ENCODE measurements around the gene GTF2IRD1.
"Not testable (repeated sequence)": the region's sequence is repeated elsewhere in the genome, so short reads cannot be mapped to it uniquely, and the experiment has no call there.

Gene GTF2IRD1

DNA sequence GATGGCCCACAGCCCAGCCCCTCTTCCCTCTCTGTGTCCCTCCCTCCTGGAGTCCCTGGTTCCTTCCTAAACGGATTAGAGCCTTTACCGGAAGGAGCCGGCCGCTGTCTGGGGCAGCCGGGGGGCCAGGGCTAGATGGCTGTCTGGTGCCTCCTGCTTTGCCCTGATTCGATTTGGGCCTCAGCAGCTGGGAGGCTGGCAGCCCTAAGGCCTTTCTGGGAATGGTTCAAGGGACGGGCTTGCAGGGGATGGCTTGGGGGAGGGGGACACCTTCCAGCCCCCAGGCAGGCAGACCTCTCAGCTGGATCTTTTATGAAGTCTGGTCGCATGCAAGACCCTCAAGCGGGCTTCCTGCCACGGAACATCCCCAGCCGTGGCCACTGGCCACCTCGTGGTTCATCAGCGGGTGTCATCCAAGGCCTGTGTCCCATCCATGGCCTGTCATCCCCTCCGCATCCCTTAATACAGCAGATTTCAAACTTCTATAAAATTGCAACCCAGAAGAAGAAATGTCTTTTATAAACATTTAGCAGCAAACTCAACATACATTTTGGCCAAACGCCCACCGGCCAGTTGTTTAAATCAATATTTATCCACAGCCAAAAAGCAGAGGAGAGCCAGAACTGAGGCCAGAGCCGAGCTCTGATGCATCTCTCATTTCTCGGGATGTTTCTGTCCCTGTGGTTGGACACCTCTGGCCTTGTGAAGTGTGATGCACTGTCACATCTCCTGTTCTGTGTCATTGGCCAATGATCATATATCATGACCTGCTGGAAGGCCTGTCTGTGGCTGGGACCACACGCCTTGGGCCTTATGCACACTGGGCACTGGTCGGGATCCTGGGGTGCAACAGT, 52.0 kb downstream of the GTF2IRD1 start:
- Mint-ChIP-seq H3K36me3 (no peaks in the 10 kb centered on the region), H3K4me1 (no peaks in the 10 kb centered on the region), H3K27ac (no peak overlapping the region), H3K27me3 (no peaks in the 10 kb centered on the region), H3K4me3 (no peak overlapping the region), H3K9me3 (no peaks in the 10 kb centered on the region)
- no peak for ATAC-seq

- Mint-ChIP-seq H3K36me3 (no peaks in the 10 kb centered on the region), H3K4me3 (no peak overlapping the region), H3K4me1 (no peaks in the 10 kb centered on the region), H3K9me3 (no peaks in the 10 kb centered on the region), H3K27ac (no peak overlapping the region), H3K27me3 (no peaks in the 10 kb centered on the region)
- no peak for ATAC-seq
These were observed 52.6 kb downstream of the GTF2IRD1 start for GRCh38 chr7:74506325-74506724.

GRCh38 chr7:74507538-74508319, 54.0 kb downstream of the GTF2IRD1 start:
- H3K36me3 Mint-ChIP-seq: no peaks in the 10 kb centered on the region
- no peak overlapping the region for H3K4me3 Mint-ChIP-seq
- H3K4me1 Mint-ChIP-seq: no peaks in the 10 kb centered on the region
- peak; percentile 17 for ATAC-seq
- no peaks in the 10 kb centered on the region for H3K27me3 Mint-ChIP-seq
- no peak overlapping the region for H3K27ac Mint-ChIP-seq
- no peaks in the 10 kb centered on the region for H3K9me3 Mint-ChIP-seq

DNA sequence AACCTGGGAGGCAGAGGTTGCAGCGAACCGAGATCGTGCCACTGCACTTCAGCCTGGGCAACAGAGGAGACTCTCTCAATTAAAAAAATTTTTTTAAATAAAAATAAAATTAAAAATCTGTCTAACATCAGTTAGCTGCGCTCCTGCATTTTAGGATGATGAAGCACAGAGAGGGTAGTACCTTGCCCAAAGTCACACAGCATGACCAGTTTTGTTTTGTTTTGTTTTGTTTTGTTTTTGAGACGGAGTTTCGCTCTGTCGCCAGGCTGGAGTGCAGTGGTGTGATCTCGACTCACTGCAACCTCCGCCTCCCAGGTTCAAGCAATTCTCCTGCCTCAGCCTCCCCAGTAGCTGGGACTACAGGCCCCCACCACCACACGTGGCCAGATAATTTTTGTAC, 55.7 kb downstream of the GTF2IRD1 start:
- not testable (repeated sequence) for H3K36me3 Mint-ChIP-seq, ATAC-seq

DNA sequence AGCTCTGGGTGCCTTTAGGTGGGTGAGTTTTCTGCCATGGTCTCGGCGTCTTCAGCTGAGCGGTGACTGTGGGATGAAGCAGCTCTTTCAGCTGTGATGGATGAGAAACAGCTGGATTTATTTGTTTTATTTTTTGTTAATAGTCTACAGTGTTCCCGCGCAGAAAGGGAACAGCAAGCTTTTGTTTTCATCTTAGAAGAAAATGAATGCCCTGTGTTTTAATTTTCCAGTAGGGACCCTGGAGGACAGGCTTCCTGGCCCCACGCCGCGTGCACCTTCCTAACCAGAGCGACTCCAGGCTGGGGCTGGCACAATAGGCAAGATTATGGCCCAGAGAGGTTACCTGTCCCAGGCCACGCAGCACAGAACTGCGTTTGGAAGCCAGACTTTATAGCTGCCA, 57.6 kb downstream of the GTF2IRD1 start:
- H3K4me3 Mint-ChIP-seq: no peak overlapping the region
- H3K36me3 Mint-ChIP-seq: no peaks in the 10 kb centered on the region
- no peaks in the 10 kb centered on the region for H3K9me3 Mint-ChIP-seq
- no peak for ATAC-seq
- H3K27me3 Mint-ChIP-seq: no peaks in the 10 kb centered on the region
- H3K27ac Mint-ChIP-seq: no peak overlapping the region
- H3K4me1 Mint-ChIP-seq: no peaks in the 10 kb centered on the region

More for the DNA sequence above, 55.7 kb downstream of the GTF2IRD1 start:
- not testable (repeated sequence) for H3K9me3 Mint-ChIP-seq, H3K27me3 Mint-ChIP-seq, H3K4me1 Mint-ChIP-seq, H3K4me3 Mint-ChIP-seq, H3K27ac Mint-ChIP-seq

- Mint-ChIP-seq H3K4me1 (no peaks in the 10 kb centered on the region), H3K9me3 (no peaks in the 10 kb centered on the region), H3K27me3 (peaks cover 11% of the 10 kb centered on the region), H3K36me3 (no peaks in the 10 kb centered on the region), H3K27ac (no peak overlapping the region), H3K4me3 (no peak overlapping the region)
- ATAC-seq: no peak
These were observed 59.1 kb downstream of the GTF2IRD1 start for GRCh38 chr7:74512762-74513161.

DNA sequence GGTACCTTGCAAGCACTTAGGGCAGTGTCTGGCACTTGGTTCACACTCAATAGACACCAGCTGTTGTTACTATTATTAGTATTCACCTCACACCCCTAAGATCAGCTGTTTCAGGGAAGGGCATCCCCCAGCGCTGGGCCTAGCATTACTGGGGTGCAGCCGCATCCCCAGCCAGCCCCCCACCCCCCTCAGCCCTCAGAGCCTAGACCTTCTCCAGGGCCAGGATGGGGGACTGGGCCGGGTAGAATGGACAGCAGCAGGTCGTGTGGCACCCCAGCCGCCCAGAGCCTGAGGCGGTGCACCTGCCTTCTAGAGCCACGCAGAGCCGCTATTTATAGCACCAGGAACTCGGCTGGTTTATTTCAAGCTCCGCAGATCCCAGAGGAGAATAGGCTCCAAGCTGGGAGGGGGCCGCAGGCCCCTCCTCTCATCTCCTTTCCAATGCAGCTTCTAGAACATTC, 60.5 kb downstream of the GTF2IRD1 start:
- Mint-ChIP-seq H3K27ac (no peak overlapping the region), H3K27me3 (peaks cover 25% of the 10 kb centered on the region), H3K36me3 (peaks cover 5% of the 10 kb centered on the region), H3K4me3 (no peak overlapping the region), H3K9me3 (no peaks in the 10 kb centered on the region), H3K4me1 (no peaks in the 10 kb centered on the region)
- no peak for ATAC-seq

DNA sequence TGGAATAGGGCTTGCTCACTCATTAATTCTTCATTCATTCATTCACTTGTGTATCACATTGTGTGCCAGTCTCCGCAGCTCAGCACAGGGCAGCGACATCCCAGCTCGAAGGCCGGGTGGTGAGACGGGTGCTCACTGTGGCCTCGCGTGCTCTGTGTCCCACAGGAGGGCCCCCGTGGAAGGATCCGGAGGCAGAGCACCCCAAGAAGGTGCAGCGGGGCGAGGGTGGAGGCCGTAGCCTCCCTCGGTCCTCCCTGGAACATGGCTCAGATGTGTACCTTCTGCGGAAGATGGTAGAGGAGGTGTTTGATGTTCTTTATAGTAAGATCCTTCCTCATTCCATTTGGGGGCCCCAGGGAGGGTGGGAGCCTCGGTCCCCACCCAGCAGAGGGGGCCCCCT, 61.6 kb downstream of the GTF2IRD1 start:
- Mint-ChIP-seq H3K4me3 (no peak overlapping the region), H3K4me1 (no peaks in the 10 kb centered on the region), H3K36me3 (peaks cover 5% of the 10 kb centered on the region), H3K27ac (no peak overlapping the region), H3K27me3 (peaks cover 25% of the 10 kb centered on the region), H3K9me3 (no peaks in the 10 kb centered on the region)
- no peak for ATAC-seq

GRCh38 chr7:74516214-74516613, 62.5 kb downstream of the GTF2IRD1 start:
- no peak overlapping the region for H3K27ac Mint-ChIP-seq
- no peak for ATAC-seq
- H3K9me3 Mint-ChIP-seq: peaks cover 3% of the 10 kb centered on the region
- peaks cover 7% of the 10 kb centered on the region for H3K36me3 Mint-ChIP-seq
- H3K27me3 Mint-ChIP-seq: peaks cover 25% of the 10 kb centered on the region
- no peak overlapping the region for H3K4me3 Mint-ChIP-seq
- no peaks in the 10 kb centered on the region for H3K4me1 Mint-ChIP-seq

GRCh38 chr7:74518041-74518440, 64.3 kb downstream of the GTF2IRD1 start:
- peaks cover 25% of the 10 kb centered on the region for H3K27me3 Mint-ChIP-seq
- no peak overlapping the region for H3K4me3 Mint-ChIP-seq
- peak; percentile 12 for ATAC-seq
- peaks cover 3% of the 10 kb centered on the region for H3K9me3 Mint-ChIP-seq
- no peaks in the 10 kb centered on the region for H3K4me1 Mint-ChIP-seq
- no peak overlapping the region for H3K27ac Mint-ChIP-seq
- peaks cover 9% of the 10 kb centered on the region for H3K36me3 Mint-ChIP-seq

DNA sequence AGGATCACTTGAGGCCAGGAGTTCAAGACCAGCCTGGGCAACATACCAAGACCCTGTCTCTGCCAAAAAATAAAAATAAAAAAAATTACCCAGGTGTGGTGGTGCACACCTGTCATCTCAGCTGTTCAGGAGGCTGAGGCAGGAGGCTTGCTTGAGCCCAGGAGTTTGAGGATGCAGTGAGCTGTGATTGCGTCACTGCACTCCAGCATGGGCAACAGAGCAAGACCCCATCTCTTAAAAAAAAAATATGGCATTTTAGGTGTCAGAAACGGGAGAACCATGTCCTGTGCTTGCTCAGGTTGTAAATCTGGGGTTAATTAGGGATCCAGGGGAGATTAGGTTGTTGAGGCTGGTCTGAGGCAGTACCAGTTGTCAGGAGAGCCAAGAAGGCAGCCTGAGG, 64.9 kb downstream of the GTF2IRD1 start:
- H3K27ac Mint-ChIP-seq: no peak overlapping the region
- peaks cover 9% of the 10 kb centered on the region for H3K36me3 Mint-ChIP-seq
- peaks cover 30% of the 10 kb centered on the region for H3K27me3 Mint-ChIP-seq
- no peak overlapping the region for H3K4me3 Mint-ChIP-seq
- no peak for ATAC-seq
- peaks cover 3% of the 10 kb centered on the region for H3K9me3 Mint-ChIP-seq
- no peaks in the 10 kb centered on the region for H3K4me1 Mint-ChIP-seq

DNA sequence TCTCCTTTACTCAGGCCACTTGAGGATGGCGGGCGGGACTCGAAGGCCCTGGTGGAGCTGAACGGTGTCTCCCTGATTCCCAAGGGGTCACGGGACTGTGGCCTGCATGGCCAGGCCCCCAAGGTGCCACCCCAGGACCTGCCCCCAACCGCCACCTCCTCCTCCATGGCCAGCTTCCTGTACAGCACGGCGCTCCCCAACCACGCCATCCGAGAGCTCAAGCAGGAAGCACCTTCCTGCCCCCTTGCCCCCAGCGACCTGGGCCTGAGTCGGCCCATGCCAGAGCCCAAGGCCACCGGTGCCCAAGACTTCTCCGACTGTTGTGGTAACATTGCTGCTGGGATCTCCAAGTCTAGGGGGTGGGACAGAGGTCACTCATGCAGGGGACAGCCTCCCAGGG, 65.7 kb downstream of the GTF2IRD1 start:
- no peaks in the 10 kb centered on the region for H3K4me1 Mint-ChIP-seq
- H3K27me3 Mint-ChIP-seq: peaks cover 36% of the 10 kb centered on the region
- H3K36me3 Mint-ChIP-seq: peaks cover 9% of the 10 kb centered on the region
- no peak for ATAC-seq
- no peak overlapping the region for H3K4me3 Mint-ChIP-seq
- peaks cover 3% of the 10 kb centered on the region for H3K9me3 Mint-ChIP-seq
- H3K27ac Mint-ChIP-seq: no peak overlapping the region

GRCh38 chr7:74521855-74522254, 68.1 kb downstream of the GTF2IRD1 start:
- H3K4me3 Mint-ChIP-seq: no peak overlapping the region
- H3K36me3 Mint-ChIP-seq: peaks cover 9% of the 10 kb centered on the region
- no peak overlapping the region for H3K27ac Mint-ChIP-seq
- H3K4me1 Mint-ChIP-seq: no peaks in the 10 kb centered on the region
- no peak for ATAC-seq
- H3K27me3 Mint-ChIP-seq: peaks cover 44% of the 10 kb centered on the region
- peaks cover 3% of the 10 kb centered on the region for H3K9me3 Mint-ChIP-seq

DNA sequence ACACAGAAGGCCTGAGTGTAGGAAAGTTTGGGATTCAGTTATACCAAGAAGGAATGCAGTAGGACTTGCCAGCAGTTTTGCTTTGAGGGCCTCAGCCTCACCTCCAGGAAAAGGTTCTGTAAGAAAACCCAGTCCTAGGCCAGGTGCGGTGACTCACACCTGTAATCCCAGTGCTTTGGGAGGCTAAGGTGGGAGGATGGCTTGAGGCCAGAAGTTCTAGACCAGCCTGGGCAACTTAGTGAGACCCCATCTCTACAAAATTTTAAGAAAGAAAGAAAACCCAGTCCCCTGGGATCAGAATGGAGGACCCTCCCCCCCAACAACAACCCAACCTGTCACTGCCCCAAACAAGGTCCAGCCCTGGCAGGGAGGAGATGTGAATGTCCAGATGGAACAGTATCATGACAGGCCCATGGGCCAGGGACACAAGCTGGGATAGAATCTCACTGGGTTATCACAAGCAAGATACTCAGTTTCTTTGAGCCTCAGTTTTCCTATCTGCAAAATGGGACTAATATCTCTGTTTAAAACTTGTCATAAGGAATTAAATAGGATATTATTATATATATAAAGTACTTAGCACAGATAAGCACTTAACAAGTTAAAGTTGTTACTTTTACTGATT, 68.7 kb downstream of the GTF2IRD1 start:
- Mint-ChIP-seq H3K27me3 (peaks cover 39% of the 10 kb centered on the region), H3K9me3 (peaks cover 3% of the 10 kb centered on the region), H3K4me3 (no peak overlapping the region), H3K4me1 (no peaks in the 10 kb centered on the region), H3K27ac (no peak overlapping the region), H3K36me3 (peaks cover 9% of the 10 kb centered on the region)
- no peak for ATAC-seq

GRCh38 chr7:74523015-74523414, 69.3 kb downstream of the GTF2IRD1 start:
- no peaks in the 10 kb centered on the region for H3K4me1 Mint-ChIP-seq
- H3K4me3 Mint-ChIP-seq: no peak overlapping the region
- H3K27me3 Mint-ChIP-seq: peaks cover 32% of the 10 kb centered on the region
- peaks cover 9% of the 10 kb centered on the region for H3K36me3 Mint-ChIP-seq
- no peak for ATAC-seq
- peaks cover 3% of the 10 kb centered on the region for H3K9me3 Mint-ChIP-seq
- no peak overlapping the region for H3K27ac Mint-ChIP-seq

All from stimulated activated memory B cell treated with anti-CD40 and anti-IgM and Interleukin-4, amounts not matched to agents 10 μg/mL and 1 μg/mL and 100 μg/mL, for 72 hours (primary cell).